Smooth muscle cell (in vitro differentiated cells): ENCODE results near the gene TBCEL. TPM values are rescaled to one million over a fixed set of nuclear protein-coding genes. Genes with fewer than 3 reads are reported as not detected.
"Not testable (repeated sequence)": the region's sequence is repeated elsewhere in the genome, so short reads cannot be mapped to it uniquely, and the experiment has no call there.

Experiments used
- DNase-seq: peaks from one replicate; lab custom pipeline; 2025; ENCODE audit not compliant: unreplicated experiment; lab: John Stamatoyannopoulos, UW
- H2AFZ ChIP-seq: fragments of 200-600 bp; sonication (generic); 2 replicates; pipeline ENCODE4 v1.6.0; 2016; ENCODE audit warnings: antibody characterized with exemption, low read depth, mild to moderate bottlenecking
- H3F3A ChIP-seq: fragments of 200-600 bp; sonication (generic); 2 replicates; pipeline ENCODE4 v1.6.0; 2017; ENCODE audit warnings: antibody characterized with exemption, low read depth
- H3K27ac ChIP-seq: fragments of 200-600 bp; sonication (generic); 2 replicates; pipeline ENCODE4 v1.5.1; 2016; ENCODE audit warnings: low read depth, mild to moderate bottlenecking
- H3K27me3 ChIP-seq: fragments of 200-600 bp; sonication (generic); 2 replicates; pipeline ENCODE4 v1.6.1; 2016; ENCODE audit warnings: low read depth, mild to moderate bottlenecking
- H3K36me3 ChIP-seq: fragments of 200-600 bp; sonication (generic); 2 replicates; pipeline ENCODE4 v1.5.1; 2016; ENCODE audit warnings: low read depth
- H3K4me1 ChIP-seq: fragments of 200-600 bp; sonication (generic); 2 replicates; pipeline ENCODE4 v1.5.1; 2016; ENCODE audit warnings: low read depth
- H3K4me2 ChIP-seq: fragments of 200-600 bp; sonication (generic); 2 replicates; pipeline ENCODE4 v1.6.0; 2016; ENCODE audit warnings: mild to moderate bottlenecking
- H3K4me3 ChIP-seq: fragments of 200-600 bp; sonication (generic); 2 replicates; pipeline ENCODE4 v1.5.1; 2016; ENCODE audit warnings: mild to moderate bottlenecking
- H3K79me2 ChIP-seq: fragments of 200-600 bp; sonication (generic); 2 replicates; pipeline ENCODE4 v1.6.0; 2016; ENCODE audit warnings: low read depth, mild to moderate bottlenecking
- H3K9ac ChIP-seq: fragments of 200-600 bp; sonication (generic); 2 replicates; pipeline ENCODE4 v1.6.0; 2016; ENCODE audit warnings: low read depth
- H3K9me3 ChIP-seq: fragments of 200-600 bp; sonication (generic); replicated peaks from 2 replicates; pipeline ENCODE4 v1.5.1; 2016; ENCODE audit warnings: low read depth
- H4K20me1 ChIP-seq: fragments of 200-600 bp; sonication (generic); 2 replicates; pipeline ENCODE4 v1.6.0; 2016; ENCODE audit warnings: low read depth
- CTCF ChIP-seq: fragments of 200-600 bp; sonication (generic); IDR thresholded peaks from 2 replicates; pipeline ENCODE4 v1.5.1; 2017; ENCODE audit warnings: borderline replicate concordance, mild to moderate bottlenecking, antibody characterized with exemption; ENCODE audit not compliant: insufficient read depth, poor library complexity, severe bottlenecking
- WGBS: methylation state at CpG from one replicate; pipeline ENCODE4 v1.1.7; 2016; ENCODE audit warnings: low lambda C conversion rate; 5-methylcytosine and 5-hydroxymethylcytosine counted together
- polyA plus RNA-seq: library from polyadenylated mRNA; unstranded; fragments of >200 nt; fragmentation: Nextera tagmentation; extraction: Ambion mirVana; gene quantifications from 2 replicates; pipeline ENCODE4 v1.2.1, GENCODE V29; 2016
- total RNA-seq: library from RNA; depleted of rRNA; stranded (reverse); fragments of >200 nt; gene quantifications from 2 replicates; pipeline ENCODE4 v1.2.3, GENCODE V29; 2014

TBCEL gene
- total and polyA plus RNA-seq, 2 experiments from 2014 or later: 9.6 to 16.0 TPM

GRCh38 chr11:121029813-121030445 lies 6.0 kb downstream of the TBCEL start:
- Histone ChIP-seq H3K27ac (no peak overlapping the region), H4K20me1 (peaks cover 82% of the 10 kb centered on the region), H3K27me3 (no peaks in the 10 kb centered on the region), H3K36me3 (no peaks in the 10 kb centered on the region), H3K9ac (no peak overlapping the region), H3K9me3 (no peaks in the 10 kb centered on the region), H3F3A (no peaks in the 10 kb centered on the region), H3K79me2 (peaks cover 45% of the 10 kb centered on the region), H3K4me3 (no peak overlapping the region), H3K4me2 (no peak overlapping the region), H2AFZ (no peak overlapping the region), H3K4me1 (peaks cover 2% of the 10 kb centered on the region)
- 74% methylated on average over 3 of the region's 3 CpGs for WGBS
- TF ChIP-seq CTCF: no peak
- no peak for DNase-seq

- Histone ChIP-seq H4K20me1 (peaks cover 86% of the 10 kb centered on the region), H3K79me2 (peaks cover 33% of the 10 kb centered on the region)
- no peak for TF ChIP-seq CTCF
Measured at GRCh38 chr11:121031167-121031566, 7.3 kb downstream of the TBCEL start.

GRCh38 chr11:121031648-121032047 lies 7.7 kb downstream of the TBCEL start:
- DNase-seq, H2AFZ ChIP-seq, H3K4me1 ChIP-seq, H3K4me3 ChIP-seq, H3K36me3 ChIP-seq, H3K27ac ChIP-seq, H3F3A ChIP-seq, H3K27me3 ChIP-seq, H3K4me2 ChIP-seq, H3K9ac ChIP-seq, H3K9me3 ChIP-seq: not testable (repeated sequence)
- peaks cover 86% of the 10 kb centered on the region for H4K20me1 ChIP-seq
- WGBS: 94% methylated on average over 4 of the region's 4 CpGs
- peaks cover 28% of the 10 kb centered on the region for H3K79me2 ChIP-seq

More at GRCh38 chr11:121031167-121031566, 7.3 kb downstream of the TBCEL start:
- H3K9me3 ChIP-seq: no peaks in the 10 kb centered on the region
- WGBS: 96% methylated on average over 2 of the region's 2 CpGs
- no peaks in the 10 kb centered on the region for H3K27me3 ChIP-seq
- no peak overlapping the region for H2AFZ ChIP-seq
- no peak overlapping the region for H3K27ac ChIP-seq
- peaks cover 2% of the 10 kb centered on the region for H3F3A ChIP-seq
- H3K9ac ChIP-seq: no peak overlapping the region
- H3K4me2 ChIP-seq: no peak overlapping the region
- DNase-seq: no peak
- H3K36me3 ChIP-seq: no peaks in the 10 kb centered on the region
- no peak overlapping the region for H3K4me3 ChIP-seq
- H3K4me1 ChIP-seq: peaks cover 2% of the 10 kb centered on the region

- Histone ChIP-seq H2AFZ (no peak overlapping the region), H3K27ac (no peak overlapping the region), H3F3A (peaks cover 8% of the 10 kb centered on the region), H3K4me1 (peaks cover 4% of the 10 kb centered on the region), H4K20me1 (peaks cover 86% of the 10 kb centered on the region), H3K4me3 (no peak overlapping the region), H3K4me2 (no peak overlapping the region), H3K27me3 (no peaks in the 10 kb centered on the region), H3K36me3 (no peaks in the 10 kb centered on the region), H3K9me3 (no peaks in the 10 kb centered on the region), H3K79me2 (peaks cover 25% of the 10 kb centered on the region), H3K9ac (no peak overlapping the region)
- 84% methylated on average over 3 of the region's 3 CpGs for WGBS
- DNase-seq: no peak
- TF ChIP-seq CTCF: no peak
Measured at GRCh38 chr11:121032546-121032945, 8.6 kb downstream of the TBCEL start.
